Spleen (tissue), 11 donors: ENCODE data around the gene TMEM121. TPM values are rescaled to one million over a fixed set of nuclear protein-coding genes. Genes with fewer than 3 reads are reported as not detected.
"Not testable (repeated sequence)": the region's sequence is repeated elsewhere in the genome, so short reads cannot be mapped to it uniquely, and the experiment has no call there.

Source experiments
- DNase-seq: peaks from one replicate; pipeline ENCODE4 v3.0.0-alpha.2; 2020
- H3K27ac ChIP-seq, 8 donors: fragments of 200-600 bp; sonication (generic) in 7 of 8; 1 replicate in 4 of 8; 2 replicates in 4 of 8; pipeline versions ENCODE4 v1.5.0 to v1.8.0; 2016 to 2021; ENCODE audit warnings: inconsistent platforms in 4 of 8, mild to moderate bottlenecking in 4 of 8, moderate library complexity in 1 of 8
- H3K27me3 ChIP-seq, 7 donors: fragments of 200-600 bp; sonication (generic) in 6 of 7; replicated peaks in 1 of 7; 1 replicate in 4 of 7; 2 replicates in 3 of 7; pipeline versions ENCODE4 v1.5.0 to v1.8.0; 2016 to 2021; ENCODE audit warnings: inconsistent platforms in 3 of 7, mild to moderate bottlenecking in 1 of 7
- H3K36me3 ChIP-seq, 6 donors: fragments of 200-600 bp; sonication (generic) in 5 of 6; 1 replicate in 4 of 6; 2 replicates in 2 of 6; pipeline versions ENCODE4 v1.5.0 to v1.8.0; 2016 to 2021; ENCODE audit warnings: inconsistent platforms in 2 of 6
- H3K4me1 ChIP-seq, 6 donors: fragments of 200-600 bp; sonication (generic) in 5 of 6; 1 replicate in 3 of 6; 2 replicates in 3 of 6; pipeline versions ENCODE4 v1.5.0 to v1.8.0; 2016 to 2021; ENCODE audit warnings: inconsistent platforms in 3 of 6
- H3K4me3 ChIP-seq, 8 donors: fragments of 200-600 bp; sonication (generic) in 7 of 8; 1 replicate in 4 of 8; 2 replicates in 4 of 8; pipeline versions ENCODE4 v1.5.0 to v1.8.0; 2016 to 2021; ENCODE audit warnings: inconsistent platforms in 4 of 8, mild to moderate bottlenecking in 4 of 8, moderate library complexity in 2 of 8
- H3K9me3 ChIP-seq, 8 donors: fragments of 200-600 bp; sonication (generic) in 7 of 8; 1 replicate in 4 of 8; 2 replicates in 4 of 8; pipeline versions ENCODE4 v1.5.0 to v1.8.0; 2016 to 2021; ENCODE audit warnings: inconsistent platforms in 4 of 8
- CTCF ChIP-seq, 11 experiments: fragments of 200-600 bp in 7 of 11; fragments of 450-650 bp in 4 of 11; sonication (generic) in 4 of 11; IDR thresholded peaks in 8 of 11; conservative IDR thresholded peaks in 3 of 11; 1 replicate in 7 of 11; 2 replicates in 4 of 11; pipeline versions ENCODE4 v1.4.0 to v1.8.0; 2016 to 2021; ENCODE audit warnings: antibody characterized with exemption in 11 of 11, inconsistent platforms in 4 of 11, mild to moderate bottlenecking in 1 of 11
- POLR2A ChIP-seq, 3 donors: fragments of 450-650 bp; IDR thresholded peaks; one replicate each; pipeline ENCODE4 v1.5.1; 2017; ENCODE audit warnings: antibody characterized with exemption in 3 of 3, mild to moderate bottlenecking in 1 of 3
- POLR2AphosphoS5 ChIP-seq, 3 donors: sonication (generic); formaldehyde crosslinking; IDR thresholded peaks; one replicate each; pipeline ENCODE4 v1.5.1; 2017; ENCODE audit warnings: antibody characterized with exemption in 3 of 3
- WGBS, 5 donors: extraction: QIAGEN DNeasy Blood & Tissue Kit in 3 of 5; methylation state at CpG; one replicate each; pipeline versions ENCODE4 v1.1.5 to v1.1.7; 2013 to 2018; 5-methylcytosine and 5-hydroxymethylcytosine counted together
- intact Hi-C: fragments of 100-400 bp; cut with DNase I; formaldehyde crosslinking; loops from one replicate; pipeline ENCODE4 v1.15.0; 2023; ENCODE audit warnings: low total_unique reads
- polyA plus RNA-seq, 3 donors: library from polyadenylated mRNA; stranded (reverse); fragments of 200-250 nt; gene quantifications; one replicate each; pipeline ENCODE4 v1.2.1, GENCODE V29; 2013
- total RNA-seq, 7 donors: library from RNA; depleted of rRNA in 3 of 7; stranded (reverse); fragments of >200 nt in 3 of 7; fragmentation: NEBNext Ultra II Directional in 4 of 7; extraction: Animal tissue kit (Norgen Biotek cat#: 25700) in 4 of 7; gene quantifications; one replicate each; pipeline versions ENCODE4 v1.1.0 to v1.2.1, GENCODE V29; 2016 to 2021
- donor health status: healthy with polysubstance abuse.
- donor health status: DM: no; HTN: no; CAD: no; lungs with moderate emphysema.
- donor health status: DM: no; HTN: no; CAD: no.
- donor health status: Bipolar disorder and iron deficiency.
- donor health status: healthy.
- donor health status: DM: no; HTN: no; CAD: no.
- donor health status: DM: yes; HTN: yes; CAD: no.

TMEM121 gene
- total and polyA plus RNA-seq, 10 donors = 3.3 to 10.4 (median 4.6) TPM

GRCh38 chr14:105538481-105539049, 12.2 kb downstream of the TMEM121 start:
- Histone ChIP-seq H3K9me3 (peaks cover 0 to 15% (median 12%) of the 10 kb centered on the region in 8 donors), H3K36me3 (no peaks in the 10 kb centered on the region), H3K27ac (no peak overlapping the region), H3K4me3 (no peak overlapping the region), H3K4me1 (peaks cover 0 to 11% (median 6%) of the 10 kb centered on the region in 6 donors), H3K27me3 (peaks cover 0 to 56% (median 3%) of the 10 kb centered on the region in 7 donors)
- TF ChIP-seq CTCF (IDR thresholded peaks at IDR 0.05 in 8 of 11, conservative IDR thresholded peaks at IDR 0.05 in 3 of 11) (no peak), POLR2AphosphoS5 (IDR thresholded peaks at IDR 0.05) (no peak), POLR2A (IDR thresholded peaks at IDR 0.05) (no peak)
- intact Hi-C loops = no loop called here
- DNase-seq = no peak
- 83 to 93% (median 89%) methylated on average over 9 to 23 of the region's 23 CpGs for WGBS, 5 donors

GRCh38 chr14:105540811-105541210, 14.4 kb downstream of the TMEM121 start:
- peaks cover 0 to 22% (median 16%) of the 10 kb centered on the region in 8 donors for H3K9me3 ChIP-seq
- H3K36me3 ChIP-seq = no peaks in the 10 kb centered on the region
- TF ChIP-seq POLR2A (IDR thresholded peaks at IDR 0.05) (no peak), CTCF (IDR thresholded peaks at IDR 0.05 in 8 of 11, conservative IDR thresholded peaks at IDR 0.05 in 3 of 11) (no peak), POLR2AphosphoS5 (IDR thresholded peaks at IDR 0.05) (no peak)
- no peak overlapping the region for H3K4me3 ChIP-seq
- no peak for DNase-seq
- intact Hi-C loops = no loop called here
- H3K4me1 ChIP-seq = peaks cover 0 to 11% (median 6%) of the 10 kb centered on the region in 6 donors
- H3K27me3 ChIP-seq = peaks cover 0 to 45% (median 3%) of the 10 kb centered on the region in 7 donors
- 72 to 85% (median 80%) methylated on average over 9 of the region's 9 CpGs for WGBS, 5 donors
- H3K27ac ChIP-seq = no peak overlapping the region

- TF ChIP-seq POLR2AphosphoS5 (IDR thresholded peaks at IDR 0.05) (no peak), CTCF (IDR thresholded peaks at IDR 0.05 in 8 of 11, conservative IDR thresholded peaks at IDR 0.05 in 3 of 11) (no peak), POLR2A (IDR thresholded peaks at IDR 0.05) (no peak)
- no peak for DNase-seq
- intact Hi-C loops = no loop called here
- Histone ChIP-seq H3K27ac (no peak overlapping the region), H3K27me3 (peaks cover 0 to 41% (median 3%) of the 10 kb centered on the region in 7 donors), H3K4me1 (peaks cover 0 to 11% (median 6%) of the 10 kb centered on the region in 6 donors), H3K9me3 (peaks cover 0 to 22% (median 16%) of the 10 kb centered on the region in 8 donors), H3K36me3 (no peaks in the 10 kb centered on the region), H3K4me3 (no peak overlapping the region)
- WGBS, 5 donors = 74 to 82% (median 77%) methylated on average over 18 to 19 of the region's 19 CpGs
Measured at GRCh38 chr14:105541218-105541875, 15.0 kb downstream of the TMEM121 start.

- WGBS, 5 donors = 42 to 71% (median 64%) methylated on average over 1 of the region's 1 CpG
- H3K36me3 ChIP-seq, H3K4me3 ChIP-seq, intact Hi-C loops, H3K27ac ChIP-seq, H3K27me3 ChIP-seq, H3K4me1 ChIP-seq, DNase-seq: not testable (repeated sequence)
- H3K9me3 ChIP-seq = peaks cover 0 to 22% (median 16%) of the 10 kb centered on the region in 8 donors
Measured at GRCh38 chr14:105545676-105546075, 19.3 kb downstream of the TMEM121 start.

- peaks cover 0 to 22% (median 16%) of the 10 kb centered on the region in 8 donors for H3K9me3 ChIP-seq
- DNase-seq, H3K4me3 ChIP-seq, H3K27me3 ChIP-seq, intact Hi-C loops, H3K4me1 ChIP-seq, H3K36me3 ChIP-seq, H3K27ac ChIP-seq: not testable (repeated sequence)
- 91 to 98% (median 94%) methylated on average over 7 to 10 of the region's 20 CpGs; no CpG with 5 or more reads in 1 of the 5 donors for WGBS, 5 donors
Measured at GRCh38 chr14:105546410-105546809, 20.0 kb downstream of the TMEM121 start.

- H3K36me3 ChIP-seq, H3K4me1 ChIP-seq, H3K4me3 ChIP-seq, DNase-seq, H3K27me3 ChIP-seq, H3K27ac ChIP-seq, intact Hi-C loops: not testable (repeated sequence)
- H3K9me3 ChIP-seq = peaks cover 0 to 22% (median 16%) of the 10 kb centered on the region in 8 donors
- WGBS, 5 donors = 86 to 97% (median 92%) methylated on average over 9 to 19 of the region's 24 CpGs
Measured at GRCh38 chr14:105547072-105547471, 20.7 kb downstream of the TMEM121 start.
